Measurements from ENCODE around the gene POP5.
A peak's percentile ranks its signal among the peaks of the same experiment; 100 is the strongest.
"Not testable (repeated sequence)": the region's sequence is repeated elsewhere in the genome, so short reads cannot be mapped to it uniquely, and the experiment has no call there.

The POP5 gene

GRCh38 chr12:120536064-120536791 is 45.0 kb downstream of the POP5 start:
- DNase-seq, result no peak

DNA sequence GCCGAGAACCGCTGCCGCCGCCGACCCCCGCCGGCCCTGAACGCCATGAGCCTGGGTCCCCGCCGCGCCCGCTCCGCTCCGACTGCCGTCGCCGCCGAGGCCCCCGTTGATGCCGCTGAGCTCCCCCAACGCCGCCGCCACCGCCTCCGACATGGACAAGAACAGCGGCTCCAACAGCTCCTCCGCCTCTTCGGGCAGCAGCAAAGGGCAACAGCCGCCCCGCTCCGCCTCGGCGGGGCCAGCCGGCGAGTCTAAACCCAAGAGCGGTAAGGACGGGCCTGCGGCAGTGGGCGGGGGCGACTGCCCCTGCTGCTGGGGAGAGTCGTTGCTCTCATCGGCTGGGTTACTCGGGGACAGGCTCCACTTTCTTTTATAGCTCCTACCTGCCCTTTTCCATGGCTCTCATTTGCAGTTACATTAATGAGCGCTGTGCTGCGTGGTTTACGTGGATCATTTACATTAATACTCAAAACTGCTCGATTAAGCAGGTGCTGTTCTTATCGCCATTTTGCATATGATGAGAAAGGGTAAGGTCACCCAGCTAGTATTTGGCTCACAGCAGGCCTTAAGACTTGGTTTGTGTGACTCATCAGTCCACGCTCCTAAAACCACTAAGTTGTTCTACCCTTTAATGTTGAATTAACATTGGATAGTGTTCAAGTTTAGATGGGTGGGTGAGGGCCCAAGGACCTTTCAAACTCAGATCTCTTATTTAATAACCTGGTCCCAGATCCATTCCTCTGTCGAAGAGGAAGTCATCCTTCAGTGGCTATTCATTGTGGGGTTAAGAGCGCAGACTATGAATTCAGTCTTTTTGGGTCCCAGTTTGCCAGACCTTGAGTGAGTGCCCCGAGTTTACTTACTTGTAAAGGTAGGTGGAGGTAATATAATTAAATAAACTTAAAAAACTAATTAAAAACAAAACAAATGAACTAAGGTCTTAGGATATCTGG is 46.2 kb downstream of the POP5 start:
- DNase-seq, result peak; percentile 11 to 61

- peak; percentile 88 to 89 for DNase-seq
Measured at GRCh38 chr12:120534203-120534702, 46.9 kb downstream of the POP5 start, which contains the start of gene RNF10. TSS of gene RNF10 (plus strand) at chr12:120534356. CDS start at chr12:120534812, 456 bp downstream.

GRCh38 chr12:120532701-120533238 is 48.4 kb downstream of the POP5 start:
- DNase-seq, result no peak

DNA sequence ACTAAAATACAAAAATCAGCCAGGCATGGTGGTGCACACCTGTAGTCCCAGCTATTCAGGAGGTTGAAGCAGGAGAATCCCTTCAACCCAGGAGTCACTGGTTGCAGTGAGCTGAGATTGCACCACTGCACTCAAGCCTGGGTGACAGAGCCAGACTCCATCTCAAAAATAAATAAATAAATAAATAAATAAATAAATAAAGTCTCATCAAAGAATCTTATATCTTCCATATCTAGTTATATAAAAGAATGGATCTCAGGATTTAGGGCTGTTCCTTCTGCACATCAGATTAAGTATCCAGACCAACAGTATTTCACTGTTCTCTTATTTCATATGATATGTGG is 50.8 kb downstream of the POP5 start:
- not testable (repeated sequence) for DNase-seq

DNA sequence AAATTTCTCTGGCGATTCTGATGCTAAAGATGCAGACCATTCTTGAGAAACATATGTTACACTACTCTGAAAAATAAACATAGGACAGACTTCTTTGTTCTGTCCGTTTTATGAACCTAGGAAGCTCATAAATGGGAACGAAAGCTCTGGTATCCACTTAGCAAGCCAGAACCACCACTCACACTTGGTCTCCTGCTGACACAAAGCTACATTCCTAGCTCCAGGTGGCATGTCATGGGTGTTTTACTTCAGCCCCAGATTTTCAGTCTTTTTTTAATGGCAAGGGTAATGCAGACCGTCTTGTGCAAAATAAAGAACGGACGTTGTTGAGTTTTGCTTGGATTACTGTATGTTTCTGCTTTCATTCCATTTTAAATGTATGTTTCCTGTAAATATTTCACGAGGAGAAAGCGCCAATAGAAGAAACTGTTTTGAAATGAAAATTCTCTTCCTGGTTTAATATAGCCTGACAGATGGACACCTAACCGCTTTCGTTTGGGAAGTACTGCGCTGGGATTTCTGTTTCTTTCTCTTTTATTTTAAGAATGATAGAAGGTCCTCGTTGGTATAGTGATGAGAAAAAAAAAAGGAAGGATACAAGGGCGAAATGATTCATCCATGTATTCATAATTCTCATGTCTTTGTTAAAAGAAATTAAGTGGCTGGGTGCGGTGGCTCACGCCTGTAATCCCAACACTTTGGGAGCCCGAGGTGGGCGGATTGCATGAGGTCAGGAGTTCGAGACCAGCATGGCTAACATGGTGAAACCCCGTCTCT is 51.4 kb downstream of the POP5 start:
- DNase-seq, result peak; percentile 32 to 58

DNA sequence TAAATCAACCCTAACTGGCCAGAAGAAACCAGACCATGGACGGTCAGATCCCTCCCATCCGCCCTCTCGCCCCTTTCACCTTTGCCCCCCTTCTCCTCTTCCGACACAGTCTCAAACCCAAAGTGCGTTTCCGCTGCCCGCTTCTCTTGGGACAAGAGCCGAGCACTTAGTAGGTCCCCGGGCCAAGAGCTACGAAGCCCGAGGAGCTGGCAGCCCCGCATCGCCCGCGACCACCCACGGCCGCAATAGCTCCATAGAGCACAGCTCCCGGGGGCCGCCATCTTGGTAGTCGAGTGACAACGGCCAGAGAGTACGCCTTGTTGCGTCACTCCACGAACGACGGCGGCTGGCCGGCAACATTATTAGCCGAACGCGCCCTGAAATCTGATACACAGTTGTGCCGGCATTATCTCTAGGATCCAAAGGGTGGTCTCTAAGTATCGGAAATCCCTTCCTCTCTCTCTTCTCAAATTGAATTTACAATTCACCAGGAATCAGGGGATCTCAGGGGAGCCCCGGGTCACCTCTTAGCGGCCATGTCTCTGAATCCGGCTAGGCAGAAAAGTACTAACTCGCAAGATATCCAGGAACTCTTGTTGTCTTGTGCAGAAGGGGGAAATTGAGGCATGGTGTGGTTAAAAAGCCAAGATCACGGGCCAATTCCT is 52.2 kb downstream of the POP5 start, which contains the start of gene COQ5:
Gene COQ5, minus strand, starts transcription at position 298 of the 665 bp plus-strand sequence. Its CDS starts 17 bp downstream, at position 281.
- peak; percentile 89 to 91 for DNase-seq

Data from SHP77 (cell line).